IMR-90 (cell line): ENCODE results near the gene NHP2. TPM values are rescaled to one million over a fixed set of nuclear protein-coding genes. Genes with fewer than 3 reads are reported as not detected.

Experiments
- ATAC-seq: fragments of 200-7000 bp; cut with Tn5 transposase; 2 replicates; pipeline ENCODE4 v1.9.1; 2020; ENCODE audit warnings: low read depth, mild to moderate bottlenecking, moderate library complexity
- BruUV-seq: library from RNA; stranded (reverse); fragments of 400-500 nt; replicated peaks from 2 replicates; lab custom pipeline; 2021; lab: Mats Ljungman, UMichigan
- CTCF ChIA-PET: fragments of 300-600 bp; formaldehyde crosslinking; extraction: SDS; loops from one replicate; lab custom pipeline; 2021; ENCODE audit warnings: antibody characterized with exemption; lab: Yijun Ruan, JAX
- POLR2A ChIA-PET: fragments of 300-600 bp; sonication (Branson Sonifier 250); formaldehyde crosslinking; loops from one replicate; lab custom pipeline; 2022; ENCODE audit warnings: antibody characterized with exemption; ENCODE audit not compliant: unreplicated experiment; lab: Charles Lee
- DNase-seq: peaks from one replicate; pipeline ENCODE4 v3.0.0; 2013
- H2AFZ ChIP-seq: replicated peaks from 2 replicates; pipeline ENCODE3; 2013; ENCODE audit warnings: low read length, mild to moderate bottlenecking; ENCODE audit not compliant: poor library complexity
- H2AK5ac ChIP-seq: 2 replicates; pipeline ENCODE4 v1.6.1; 2013; ENCODE audit warnings: low read depth, low read length, inconsistent platforms
- H2AK9ac ChIP-seq: replicated peaks from 2 replicates; pipeline ENCODE3; 2013; ENCODE audit warnings: mild to moderate bottlenecking, low read depth, low read length, moderate library complexity; ENCODE audit not compliant: poor library complexity
- H2BK120ac ChIP-seq: 2 replicates; pipeline ENCODE4 v1.6.1; 2013; ENCODE audit warnings: low read depth, low read length, inconsistent platforms
- H2BK15ac ChIP-seq: 3 replicates; pipeline ENCODE4 v1.6.1; 2013; ENCODE audit warnings: low read depth, low read length, inconsistent platforms
- H2BK20ac ChIP-seq: 2 replicates; pipeline ENCODE4 v1.6.1; 2013; ENCODE audit warnings: low read depth, mild to moderate bottlenecking, inconsistent platforms, low read length, moderate library complexity
- H2BK5ac ChIP-seq: 2 replicates; pipeline ENCODE4 v1.6.1; 2013; ENCODE audit warnings: mild to moderate bottlenecking, low read depth, low read length, inconsistent platforms; ENCODE audit not compliant: poor library complexity, severe bottlenecking
- H3K14ac ChIP-seq: replicated peaks from 2 replicates; pipeline ENCODE4 v1.6.1; 2013; ENCODE audit warnings: low read depth, low read length, inconsistent platforms
- H3K18ac ChIP-seq: 2 replicates; pipeline ENCODE4 v1.6.1; 2013; ENCODE audit warnings: low read depth, low read length, control low read depth
- H3K23ac ChIP-seq: 2 replicates; pipeline ENCODE4 v1.6.1; 2013; ENCODE audit warnings: low read depth, low read length, inconsistent platforms
- H3K27ac ChIP-seq: 2 replicates; pipeline ENCODE4 v1.5.1; 2013; ENCODE audit warnings: mild to moderate bottlenecking, control low read depth, low read length; ENCODE audit not compliant: insufficient read depth
- H3K27me3 ChIP-seq: 2 replicates; pipeline ENCODE4 v1.6.1; 2013; ENCODE audit warnings: low read length; ENCODE audit not compliant: control insufficient read depth, insufficient read depth
- H3K36me3 ChIP-seq: 2 replicates; pipeline ENCODE4 v1.6.1; 2013; ENCODE audit warnings: low read length, mixed read lengths; ENCODE audit not compliant: control insufficient read depth, insufficient read depth
- H3K4ac ChIP-seq: 2 replicates; pipeline ENCODE4 v1.6.1; 2013; ENCODE audit warnings: low read depth, low read length, inconsistent platforms
- H3K4me1 ChIP-seq: 2 replicates; pipeline ENCODE4 v1.6.1; 2013; ENCODE audit warnings: low read length, mixed read lengths; ENCODE audit not compliant: control insufficient read depth, insufficient read depth
- H3K4me2 ChIP-seq: 2 replicates; pipeline ENCODE4 v1.6.1; 2013; ENCODE audit warnings: low read depth, mild to moderate bottlenecking, control low read depth, low read length, moderate library complexity
- H3K4me3 ChIP-seq: 2 replicates; pipeline ENCODE4 v1.5.1; 2013; ENCODE audit warnings: low read depth, mild to moderate bottlenecking, control low read depth, low read length, moderate library complexity; ENCODE audit not compliant: insufficient read depth
- H3K56ac ChIP-seq: 2 replicates; pipeline ENCODE4 v1.6.1; 2013; ENCODE audit warnings: low read length, inconsistent platforms; ENCODE audit not compliant: insufficient read depth; ENCODE audit errors: extremely low read depth
- H3K79me1 ChIP-seq, 2 experiments: 2 replicates each; pipeline ENCODE4 v1.6.1; 2013; ENCODE audit warnings: low read length in 2 of 2, inconsistent platforms in 1 of 2, low read depth in 1 of 2
- H3K9ac ChIP-seq: 2 replicates; pipeline ENCODE4 v1.6.1; 2013; ENCODE audit warnings: low read depth, low read length, control low read depth
- H3K9me1 ChIP-seq: 2 replicates; pipeline ENCODE4 v1.6.1; 2013; ENCODE audit warnings: low read length, inconsistent platforms; ENCODE audit not compliant: insufficient read depth
- H3K9me3 ChIP-seq: 2 replicates; pipeline ENCODE4 v1.6.1; 2013; ENCODE audit warnings: low read length; ENCODE audit not compliant: control insufficient read depth, insufficient read depth
- H4K20me1 ChIP-seq: 2 replicates; pipeline ENCODE4 v1.6.1; 2013; ENCODE audit warnings: low read length, inconsistent platforms; ENCODE audit not compliant: insufficient read depth
- H4K5ac ChIP-seq: 2 replicates; pipeline ENCODE4 v1.6.1; 2013; ENCODE audit warnings: mild to moderate bottlenecking, low read depth, low read length, control low read depth
- H4K8ac ChIP-seq, 2 experiments: 2 replicates each; pipeline ENCODE4 v1.6.1; 2013; ENCODE audit warnings: low read depth in 2 of 2, low read length in 2 of 2, control low read depth in 1 of 2, inconsistent platforms in 1 of 2
- H4K91ac ChIP-seq: 2 replicates; pipeline ENCODE4 v1.6.1; 2013; ENCODE audit warnings: low read depth, low read length, inconsistent platforms; ENCODE audit not compliant: insufficient read depth
- BHLHE40 ChIP-seq: fragments of 150-350 bp; IDR thresholded peaks from 2 replicates; pipeline ENCODE4 v1.6.1; 2016; ENCODE audit warnings: mild to moderate bottlenecking, low read depth, low read length
- CEBPB ChIP-seq: IDR thresholded peaks from 2 replicates; pipeline ENCODE4 v1.6.1; 2012; ENCODE audit warnings: low read depth, low read length, improper control_type of control experiment
- CTCF ChIP-seq: conservative IDR thresholded peaks from 2 replicates; pipeline ENCODE4 v1.5.1; 2012; ENCODE audit warnings: mild to moderate bottlenecking, low read depth, low read length, improper control_type of control experiment
- FOS ChIP-seq: fragments of 150-350 bp; IDR thresholded peaks from 2 replicates; pipeline ENCODE4 v1.6.1; 2016; ENCODE audit warnings: low read depth, low read length
- MAFK ChIP-seq: IDR thresholded peaks from 2 replicates; pipeline ENCODE4 v1.6.1; 2012; ENCODE audit warnings: low read depth, low read length, improper control_type of control experiment
- MXI1 ChIP-seq: IDR thresholded peaks from 2 replicates; pipeline ENCODE4 v1.6.1; 2012; ENCODE audit warnings: low read depth, mild to moderate bottlenecking, low read length, moderate library complexity, borderline replicate concordance
- NFE2L2 ChIP-seq: fragments of 150-350 bp; IDR thresholded peaks from 2 replicates; pipeline ENCODE4 v1.6.1; 2016; ENCODE audit warnings: low read depth, mild to moderate bottlenecking, low read length
- POLR2A ChIP-seq: IDR thresholded peaks from 2 replicates; pipeline ENCODE4 v1.6.1; 2012; ENCODE audit warnings: mild to moderate bottlenecking, low read depth, low read length
- RAD21 ChIP-seq: IDR thresholded peaks from 2 replicates; pipeline ENCODE4 v1.6.1; 2012; ENCODE audit warnings: low read length, improper control_type of control experiment
- RCOR1 ChIP-seq: IDR thresholded peaks from 2 replicates; pipeline ENCODE4 v1.6.1; 2012; ENCODE audit warnings: mild to moderate bottlenecking, low read length, improper control_type of control experiment; ENCODE audit not compliant: insufficient replicate concordance
- RFX5 ChIP-seq: IDR thresholded peaks from 2 replicates; pipeline ENCODE4 v1.8.0; 2012; ENCODE audit warnings: low read depth, mild to moderate bottlenecking, low read length, moderate library complexity
- SMC3 ChIP-seq: fragments of 150-350 bp; IDR thresholded peaks from 2 replicates; pipeline ENCODE4 v1.6.1; 2016; ENCODE audit warnings: low read depth, mild to moderate bottlenecking, antibody characterized with exemption, low read length, moderate library complexity
- WGBS, 2 experiments: methylation state at CpG; one replicate each; pipeline versions ENCODE4 v1.1.5 to v1.1.7; 2013; ENCODE audit warnings: missing lambda C conversion rate in 2 of 2; ENCODE audit not compliant: insufficient read length in 1 of 2; ENCODE audit errors: extremely low coverage in 2 of 2; 5-methylcytosine and 5-hydroxymethylcytosine counted together
- dilution Hi-C: fragments of 300-500 bp; cut with HindIII; formaldehyde crosslinking; loops from one replicate; pipeline ENCODE4 v1.14.3; 2018; ENCODE audit warnings: low sequenced_read_pairs; ENCODE audit not compliant: unreplicated experiment
- in situ Hi-C: fragments of 300-500 bp; cut with MboI; formaldehyde crosslinking; loops from 3 replicates; pipeline ENCODE4 v1.14.3; 2019; ENCODE audit warnings: low sequenced_read_pairs, inconsistent platforms, mixed read lengths
- intact Hi-C: fragments of 100-400 bp; cut with micrococcal nuclease; formaldehyde crosslinking; loops from 2 replicates; pipeline ENCODE4 v1.10.0; 2022
- polyA plus RNA-seq, 3 experiments: library from polyadenylated mRNA; depleted of rRNA; stranded (reverse); fragments of >200 nt; gene quantifications; 2 replicates each; pipeline ENCODE4 v1.2.3, GENCODE V29; 2012; ENCODE audit warnings: low replicate concordance in 1 of 3
- total RNA-seq: library from RNA; depleted of rRNA; stranded (reverse); fragments of >200 nt; gene quantifications from 2 replicates; pipeline ENCODE4 v1.2.3, GENCODE V29; 2012

Gene NHP2
- total and polyA plus RNA-seq, 2 of the 4 experiments (the other 2 are of a cell fraction) = 180 to 278 TPM

GRCh38 chr5:178123966-178124925 lies 29.4 kb downstream of the NHP2 start:
- Histone ChIP-seq H2BK5ac (no peak overlapping the region), H3K36me3 (no peaks in the 10 kb centered on the region), H3K23ac (no peak overlapping the region), H4K5ac (no peak overlapping the region), H2AK5ac (no peak overlapping the region), H3K9me3 (no peaks in the 10 kb centered on the region), H2AFZ (peak overlapping the region; percentile 11), H3K18ac (no peak overlapping the region), H2BK20ac (no peak overlapping the region), H3K27ac (no peak overlapping the region), H3K4me1 (peaks cover 6% of the 10 kb centered on the region; the same call in 1 of the 2 replicates), H4K8ac (no peak overlapping the region), H4K91ac (no peak overlapping the region), H3K4me2 (no peak overlapping the region), H2BK15ac (no peak overlapping the region), H3K79me1 (no peaks in the 10 kb centered on the region), H3K27me3 (peaks cover 5% of the 10 kb centered on the region), H3K9me1 (no peaks in the 10 kb centered on the region), H3K14ac (no peak overlapping the region), H4K20me1 (no peaks in the 10 kb centered on the region; the same call in 1 of the 2 replicates), H3K9ac (no peak overlapping the region), H3K56ac (no peak overlapping the region), H2BK120ac (no peak overlapping the region), H3K4me3 (no peak overlapping the region), H3K4ac (no peak overlapping the region), H2AK9ac (peak overlapping the region; percentile 28)
- POLR2A ChIA-PET = no interaction called here
- intact Hi-C loops (no loop called here), in situ Hi-C loops (no loop called here), dilution Hi-C loops (no loop called here)
- no peak for DNase-seq
- CTCF ChIA-PET = interaction anchor here (1.1 kb wide), 1 partner anchor 18 kb away, joined by 3 read pairs; no protein-coding TSS in a partner anchor
- TF ChIP-seq SMC3 (no peak), NFE2L2 (no peak), RFX5 (no peak), MXI1 (no peak), FOS (no peak), CEBPB (no peak), RAD21 (no peak), BHLHE40 (no peak), CTCF (no peak), MAFK (no peak), RCOR1 (no peak), POLR2A (no peak)
- ATAC-seq = no peak
- BruUV-seq = no TSS peak
- WGBS, 2 experiments = 79% methylated on average over 7 of the region's 18 CpGs; no CpG with 5 or more reads in 1 of the 2 experiments
